CD4-positive, alpha-beta T cell (primary cell): ENCODE data around the gene AMBRA1. TPM values are rescaled to one million over a fixed set of nuclear protein-coding genes. Genes with fewer than 3 reads are reported as not detected.

Source experiments
- ATAC-seq: fragments of 200-7000 bp; cut with Tn5 transposase; one replicate; pipeline ENCODE4 v1.10.0; 2022; ENCODE audit warnings: mild to moderate bottlenecking; ENCODE audit not compliant: poor library complexity
- CTCF ChIA-PET: fragments of 350-600 bp; sonication (Branson Sonifier 250); formaldehyde crosslinking; loops from one replicate; lab custom pipeline; 2021; ENCODE audit warnings: antibody characterized with exemption, inconsistent platforms; lab: Charles Lee
- POLR2A ChIA-PET: fragments of 350-600 bp; sonication (Branson Sonifier 250); formaldehyde crosslinking; loops from one replicate; lab custom pipeline; 2021; ENCODE audit warnings: antibody characterized with exemption, inconsistent platforms; lab: Charles Lee
- DNase-seq, 14 experiments: peaks; one replicate each; pipeline ENCODE4 v3.0.0-alpha.2; 2013 to 2020; ENCODE audit warnings: mixed read lengths in 2 of 14
- H3K27ac ChIP-seq, 2 donors: one replicate each; pipeline versions ENCODE4 v1.5.1 to v1.7.0; 2013; ENCODE audit warnings: low read length in 2 of 2, low read depth in 1 of 2, mild to moderate bottlenecking in 1 of 2
- H3K27me3 ChIP-seq, 2 experiments: 1 replicate in 1 of 2; 2 replicates in 1 of 2; pipeline versions ENCODE4 v1.6.1 to v1.7.0; 2013; ENCODE audit warnings: low read length in 2 of 2, control low read depth in 1 of 2, mild to moderate bottlenecking in 1 of 2, moderate library complexity in 1 of 2; ENCODE audit not compliant: insufficient read depth in 2 of 2, control insufficient read depth in 1 of 2
- H3K36me3 ChIP-seq: one replicate; pipeline ENCODE4 v1.6.1; 2013; ENCODE audit warnings: low read length, control low read depth; ENCODE audit not compliant: insufficient read depth
- H3K4me1 ChIP-seq: one replicate; pipeline ENCODE4 v1.6.1; 2013; ENCODE audit warnings: low read length, control low read depth; ENCODE audit not compliant: insufficient read depth
- H3K4me3 ChIP-seq: one replicate; pipeline ENCODE4 v1.5.1; 2013; ENCODE audit warnings: mild to moderate bottlenecking, low read length, moderate library complexity
- H3K9me3 ChIP-seq, 2 experiments: 1 replicate in 1 of 2; 2 replicates in 1 of 2; pipeline versions ENCODE4 v1.6.1 to v1.7.0; 2013; ENCODE audit warnings: low read length in 2 of 2, mild to moderate bottlenecking in 2 of 2, control low read depth in 1 of 2, moderate library complexity in 1 of 2; ENCODE audit not compliant: control insufficient read depth in 1 of 2, insufficient read depth in 1 of 2
- H3K27ac Mint-ChIP-seq: one replicate; pipeline ENCODE4 v1.8.0; 2020; ENCODE audit warnings: mixed read lengths
- H3K27me3 Mint-ChIP-seq: one replicate; pipeline ENCODE4 v1.8.0; 2021; ENCODE audit warnings: mixed read lengths
- H3K36me3 Mint-ChIP-seq: one replicate; pipeline ENCODE4 v1.8.0; 2021; ENCODE audit warnings: low read depth, mixed read lengths
- H3K4me1 Mint-ChIP-seq: one replicate; pipeline ENCODE4 v1.8.0; 2021; ENCODE audit warnings: low read depth, mixed read lengths
- H3K4me3 Mint-ChIP-seq: one replicate; pipeline ENCODE4 v1.8.0; 2020; ENCODE audit warnings: mild to moderate bottlenecking, mixed read lengths
- H3K9me3 Mint-ChIP-seq: one replicate; pipeline ENCODE4 v1.8.0; 2020; ENCODE audit warnings: mixed read lengths
- intact Hi-C, 2 experiments: fragments of 100-400 bp; cut with DNase I in 1 of 2; cut with micrococcal nuclease in 1 of 2; formaldehyde crosslinking; loops; one replicate each; pipeline versions ENCODE4 v1.15.1 to v1.9.0; 2023 to 2025; cut with DNase I, micrococcal nuclease
- total RNA-seq, 174 experiments: library from RNA in 2 of 174; stranded (reverse) in 2 of 174; gene quantifications; one replicate each; pipeline ENCODE4 v1.2.3 and lab custom pipeline; 2021 to 2026
- TF ChIP-seq, protein P1 (sequence below): fragments of 200-600 bp; IDR thresholded peaks from one replicate; pipeline ENCODE4 v1.8.0; 2022; ENCODE audit warnings: antibody characterized with exemption, mild to moderate bottlenecking

Gene AMBRA1
- total RNA-seq, 2 experiments from 2014 or later: 29.4 to 31.9 TPM

DNA sequence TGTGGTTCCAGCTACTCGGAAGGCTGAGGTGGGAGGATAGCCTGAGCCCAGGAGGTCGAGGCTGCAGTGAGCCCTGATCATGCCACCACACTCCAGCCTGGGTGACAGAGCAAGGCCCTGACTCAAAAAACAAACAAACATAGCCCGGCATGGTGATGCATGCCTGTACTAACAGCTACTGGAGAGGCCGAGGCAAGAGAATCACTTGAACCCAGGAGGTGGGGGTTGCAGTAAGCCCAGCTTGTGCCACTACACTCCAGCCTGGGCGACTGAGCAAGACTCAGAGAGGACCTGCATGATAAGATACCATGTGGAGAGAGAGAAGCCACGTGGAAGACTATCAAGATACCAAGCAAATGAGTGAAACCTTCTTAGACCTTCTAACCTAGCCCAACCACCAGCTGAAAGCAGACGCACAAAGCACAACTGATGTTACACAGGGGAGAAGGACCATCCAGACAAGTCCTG is 36.1 kb downstream of the AMBRA1 start:
- CTCF ChIA-PET: interaction anchor here (1.3 kb wide), 1 partner anchor 13 kb away, joined by 3 read pairs; no protein-coding TSS in a partner anchor
- TF ChIP-seq, protein P1, sequence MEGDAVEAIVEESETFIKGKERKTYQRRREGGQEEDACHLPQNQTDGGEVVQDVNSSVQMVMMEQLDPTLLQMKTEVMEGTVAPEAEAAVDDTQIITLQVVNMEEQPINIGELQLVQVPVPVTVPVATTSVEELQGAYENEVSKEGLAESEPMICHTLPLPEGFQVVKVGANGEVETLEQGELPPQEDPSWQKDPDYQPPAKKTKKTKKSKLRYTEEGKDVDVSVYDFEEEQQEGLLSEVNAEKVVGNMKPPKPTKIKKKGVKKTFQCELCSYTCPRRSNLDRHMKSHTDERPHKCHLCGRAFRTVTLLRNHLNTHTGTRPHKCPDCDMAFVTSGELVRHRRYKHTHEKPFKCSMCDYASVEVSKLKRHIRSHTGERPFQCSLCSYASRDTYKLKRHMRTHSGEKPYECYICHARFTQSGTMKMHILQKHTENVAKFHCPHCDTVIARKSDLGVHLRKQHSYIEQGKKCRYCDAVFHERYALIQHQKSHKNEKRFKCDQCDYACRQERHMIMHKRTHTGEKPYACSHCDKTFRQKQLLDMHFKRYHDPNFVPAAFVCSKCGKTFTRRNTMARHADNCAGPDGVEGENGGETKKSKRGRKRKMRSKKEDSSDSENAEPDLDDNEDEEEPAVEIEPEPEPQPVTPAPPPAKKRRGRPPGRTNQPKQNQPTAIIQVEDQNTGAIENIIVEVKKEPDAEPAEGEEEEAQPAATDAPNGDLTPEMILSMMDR: no peak
- no peak overlapping the region for H3K27ac ChIP-seq
- no peak for ATAC-seq
- no peaks in the 10 kb centered on the region for H3K9me3 ChIP-seq
- no peak for DNase-seq
- Mint-ChIP-seq H3K4me3 (no peak overlapping the region), H3K4me1 (peaks cover 77% of the 10 kb centered on the region), H3K36me3 (no peaks in the 10 kb centered on the region), H3K27me3 (no peaks in the 10 kb centered on the region), H3K27ac (no peak overlapping the region), H3K9me3 (no peaks in the 10 kb centered on the region)
- H3K27me3 ChIP-seq: no peaks in the 10 kb centered on the region
- H3K4me1 ChIP-seq: peaks cover 41% of the 10 kb centered on the region
- no peak overlapping the region for H3K4me3 ChIP-seq
- intact Hi-C loops: loop anchor here in 1 of 2 experiments (10.0 kb wide), 1 partner anchor 57 kb away; the partner anchor contains the start of genes ATG13 and HARBI1
- POLR2A ChIA-PET: no interaction called here
- H3K36me3 ChIP-seq: peaks cover 6% of the 10 kb centered on the region

DNA sequence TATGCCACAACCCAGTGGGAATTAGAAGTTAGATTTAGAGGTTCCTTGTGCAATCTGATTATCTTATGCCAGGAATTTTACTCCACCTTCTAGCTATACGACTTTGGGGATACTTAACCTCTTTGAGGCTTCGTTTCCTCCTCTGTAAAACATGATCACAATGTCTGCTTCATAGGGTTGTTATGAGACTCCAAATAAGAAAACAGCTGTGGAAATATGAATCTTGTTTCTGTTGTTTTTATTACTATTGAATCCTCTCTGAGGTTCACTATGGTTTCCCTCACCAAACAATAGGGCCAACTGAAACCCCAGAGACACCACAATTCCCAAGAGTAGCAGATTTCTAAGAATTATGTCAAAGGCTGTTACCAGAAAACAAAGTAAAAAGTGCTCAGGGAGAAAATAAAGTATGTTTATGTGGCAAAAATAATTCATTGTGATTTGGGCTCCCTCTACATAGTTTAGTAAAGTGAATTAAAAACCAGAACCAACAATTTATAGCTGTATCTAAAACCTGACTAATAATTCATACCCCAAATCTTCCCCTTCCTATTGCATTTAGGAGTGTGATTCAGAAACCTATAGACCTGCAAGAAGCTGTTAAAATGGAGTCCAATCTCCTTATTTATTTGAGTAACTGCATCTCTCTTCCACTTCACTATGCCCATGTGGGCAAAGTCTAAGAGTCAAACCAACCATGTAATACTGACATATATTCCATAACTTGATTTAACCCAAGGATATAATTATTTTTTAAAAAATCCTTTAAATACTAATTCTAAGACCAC is 38.4 kb downstream of the AMBRA1 start:
- Histone ChIP-seq H3K4me3 (no peak overlapping the region), H3K27ac (peak overlapping the region in 1 of 2 donors; percentile 38), H3K36me3 (peaks cover 6% of the 10 kb centered on the region), H3K27me3 (no peaks in the 10 kb centered on the region), H3K4me1 (peaks cover 32% of the 10 kb centered on the region), H3K9me3 (no peaks in the 10 kb centered on the region)
- Mint-ChIP-seq H3K4me3 (no peak overlapping the region), H3K27me3 (no peaks in the 10 kb centered on the region), H3K4me1 (peaks cover 61% of the 10 kb centered on the region), H3K36me3 (no peaks in the 10 kb centered on the region), H3K27ac (peak overlapping the region; percentile 38), H3K9me3 (no peaks in the 10 kb centered on the region)
- CTCF ChIA-PET: no interaction called here
- no peak for ATAC-seq
- DNase-seq: peak in 1 of 14 experiments; percentile 24
- intact Hi-C loops: loop anchor here in 1 of 2 experiments (10.0 kb wide), 1 partner anchor 59 kb away; the partner anchor contains the start of genes ATG13 and HARBI1
- TF ChIP-seq, protein P1: no peak
- POLR2A ChIA-PET: interaction anchor here (0.6 to 1.2 kb wide), 2 partner anchors 15 to 773 kb away, joined by 3 read pairs; no protein-coding TSS in a partner anchor

DNA sequence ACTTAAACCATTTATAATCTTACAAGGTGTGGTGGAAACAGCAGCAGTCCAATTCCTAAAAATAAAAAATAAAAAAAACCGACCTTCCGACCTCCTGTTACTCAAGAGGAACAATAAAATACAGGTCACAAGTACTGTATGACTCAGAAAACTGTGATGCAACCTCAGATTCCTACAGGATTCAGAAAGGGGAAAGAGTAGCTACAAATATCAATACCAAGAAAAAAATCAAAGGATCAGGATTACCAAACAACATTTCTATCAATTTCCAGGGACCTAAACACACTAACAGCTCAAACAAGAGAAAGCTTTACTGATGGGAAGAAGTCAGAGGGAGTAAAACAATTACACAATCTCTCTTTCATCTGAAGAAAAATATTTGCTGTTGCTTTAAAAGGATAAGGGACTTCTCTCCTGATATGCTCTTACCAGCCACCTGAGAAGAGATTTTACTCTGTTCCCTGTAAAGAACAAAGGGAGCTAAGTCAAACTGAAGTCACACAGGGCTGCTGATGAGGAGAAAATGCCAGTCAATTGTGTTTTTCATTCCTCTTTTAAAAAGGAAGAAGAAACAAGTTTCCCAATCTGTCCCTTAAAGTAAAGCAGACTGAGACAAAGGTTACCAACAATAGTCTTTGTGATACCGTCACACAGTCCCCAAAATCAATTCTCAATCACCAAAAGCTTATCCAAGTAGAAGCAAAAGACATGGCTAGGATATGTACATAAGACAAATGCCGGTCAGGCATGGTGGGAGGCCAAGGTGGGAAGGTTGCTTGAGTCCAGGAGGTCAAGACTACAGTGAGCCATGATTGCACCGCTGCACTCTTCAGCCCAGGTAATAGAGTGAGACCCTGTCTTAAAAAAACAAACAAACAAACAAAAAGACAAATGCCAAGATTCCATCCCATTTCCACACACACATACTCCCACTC is 39.3 kb downstream of the AMBRA1 start:
- peak overlapping the region; percentile 27 for H3K4me3 Mint-ChIP-seq

More for the DNA sequence above, 39.3 kb downstream of the AMBRA1 start:
- Histone ChIP-seq H3K4me3 (no peak overlapping the region), H3K27me3 (no peaks in the 10 kb centered on the region), H3K4me1 (peaks cover 36% of the 10 kb centered on the region), H3K9me3 (no peaks in the 10 kb centered on the region), H3K27ac (peak overlapping the region in 1 of 2 donors; percentile 38), H3K36me3 (peaks cover 6% of the 10 kb centered on the region)
- peak overlapping the region; percentile 38 for H3K27ac Mint-ChIP-seq
- intact Hi-C loops: loop anchor here in 1 of 2 experiments (10.0 kb wide), 1 partner anchor 60 kb away; the partner anchor contains the start of genes ATG13 and HARBI1
- no peaks in the 10 kb centered on the region for H3K36me3 Mint-ChIP-seq
- DNase-seq (no peak), ATAC-seq (no peak)
- no peaks in the 10 kb centered on the region for H3K27me3 Mint-ChIP-seq
- H3K9me3 Mint-ChIP-seq: no peaks in the 10 kb centered on the region
- ChIA-PET POLR2A (interaction anchor here (0.7 to 1.2 kb wide), 2 partner anchors 11 to 16 kb away, joined by 3 read pairs; no protein-coding TSS in a partner anchor), CTCF (no interaction called here)
- TF ChIP-seq, protein P1: no peak
- peaks cover 59% of the 10 kb centered on the region for H3K4me1 Mint-ChIP-seq
